ENCODE results near the gene NLK.

Gene NLK

DNA sequence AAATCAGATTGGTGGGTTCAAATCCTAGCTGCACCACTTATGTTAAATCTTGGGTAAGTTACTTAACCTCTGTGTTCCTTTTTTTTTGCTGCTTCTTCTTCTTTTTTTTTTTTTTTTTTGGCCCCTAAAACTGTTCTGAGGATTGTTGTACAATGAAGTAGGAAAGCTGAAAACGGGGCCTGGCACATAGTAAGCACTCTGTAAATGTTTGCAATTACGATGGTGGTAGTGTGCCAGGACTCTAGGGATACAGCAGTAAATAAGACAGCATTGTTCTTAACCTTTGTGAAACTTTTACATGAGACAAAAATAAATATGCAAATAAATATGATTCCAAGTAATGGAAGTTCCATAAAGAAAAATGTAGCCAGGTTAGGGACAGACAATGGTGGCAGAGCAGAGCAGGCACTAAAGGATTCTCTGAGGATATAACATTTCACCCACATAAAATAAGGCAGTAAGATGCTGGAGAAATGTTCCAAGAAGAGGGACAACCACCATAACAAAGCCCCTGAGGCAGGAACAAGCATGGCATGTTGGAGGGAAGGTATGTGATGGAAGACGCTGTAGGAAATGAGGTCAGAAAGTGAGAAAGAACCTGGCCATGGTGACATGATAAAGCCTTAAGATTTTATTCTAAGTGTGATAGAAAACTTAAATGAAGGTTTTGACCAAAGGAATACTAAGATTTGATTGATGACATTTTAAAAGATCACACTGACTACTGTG, 127.3 kb downstream of the NLK start:
- Histone ChIP-seq H3K27me3 (ENCODE audit: insufficient read depth, low read length) (no peaks in the 10 kb centered on the region), H3K27ac (ENCODE audit: low read depth, low read length) (no peak overlapping the region), H3K79me2 (ENCODE audit: control insufficient read depth, insufficient read depth, low read length, unreplicated experiment) (no peaks in the 10 kb centered on the region), H3K4me3 (ENCODE audit: low read depth, low read length) (no peak overlapping the region), H3K36me3 (ENCODE audit: insufficient read depth, low read length) (peaks cover 18% of the 10 kb centered on the region), H3K4me1 (ENCODE audit: control insufficient read depth, insufficient read depth, low read length, unreplicated experiment) (peaks cover 19% of the 10 kb centered on the region), H2AFZ (ENCODE audit: low read length, unreplicated experiment) (no peak overlapping the region)

- H3K4me1 ChIP-seq (ENCODE audit: control insufficient read depth, insufficient read depth, low read length, unreplicated experiment) = peaks cover 19% of the 10 kb centered on the region
- no peak overlapping the region for H3K27ac ChIP-seq (ENCODE audit: low read depth, low read length)
- no peaks in the 10 kb centered on the region for H3K27me3 ChIP-seq (ENCODE audit: insufficient read depth, low read length)
- H3K79me2 ChIP-seq (ENCODE audit: control insufficient read depth, insufficient read depth, low read length, unreplicated experiment) = no peaks in the 10 kb centered on the region
- H3K4me3 ChIP-seq (ENCODE audit: low read depth, low read length) = no peak overlapping the region
- H2AFZ ChIP-seq (ENCODE audit: low read length, unreplicated experiment) = no peak overlapping the region
- peaks cover 18% of the 10 kb centered on the region for H3K36me3 ChIP-seq (ENCODE audit: insufficient read depth, low read length)
Observed at GRCh38 chr17:28170771-28171170, 128.3 kb downstream of the NLK start.

DNA sequence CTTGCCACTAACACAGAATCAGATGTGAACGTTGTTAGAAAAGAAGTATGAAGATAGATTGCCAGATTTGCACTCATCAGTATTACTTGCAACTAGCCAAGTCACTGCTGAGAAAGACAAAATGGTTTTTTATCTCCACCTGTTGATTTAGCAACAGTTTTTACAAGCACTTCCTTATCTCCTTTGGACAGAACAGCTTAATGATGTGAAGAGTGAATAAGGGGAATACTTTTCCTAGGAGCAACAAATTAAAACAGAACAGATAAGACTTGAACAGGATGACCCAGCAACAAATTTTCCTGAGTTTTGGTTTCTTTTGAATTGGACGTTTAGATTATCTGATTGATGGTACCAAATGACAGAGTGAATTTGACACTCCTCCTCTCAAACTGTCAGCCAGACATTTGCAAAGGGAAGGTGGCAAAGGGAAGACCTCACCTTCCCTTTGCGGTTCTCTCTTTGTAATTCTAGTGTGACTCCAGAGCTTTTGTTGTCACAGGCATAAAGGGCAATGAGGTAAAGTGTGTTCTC, 130.6 kb downstream of the NLK start:
- peaks cover 19% of the 10 kb centered on the region for H3K4me1 ChIP-seq (ENCODE audit: control insufficient read depth, insufficient read depth, low read length, unreplicated experiment)
- H3K36me3 ChIP-seq (ENCODE audit: insufficient read depth, low read length) = peaks cover 18% of the 10 kb centered on the region
- H3K27ac ChIP-seq (ENCODE audit: low read depth, low read length) = no peak overlapping the region

GRCh38 chr17:28173801-28174200, 131.3 kb downstream of the NLK start:
- Histone ChIP-seq H3K4me1 (ENCODE audit: control insufficient read depth, insufficient read depth, low read length, unreplicated experiment) (peaks cover 19% of the 10 kb centered on the region), H3K27me3 (ENCODE audit: insufficient read depth, low read length) (no peaks in the 10 kb centered on the region), H3K79me2 (ENCODE audit: control insufficient read depth, insufficient read depth, low read length, unreplicated experiment) (no peaks in the 10 kb centered on the region), H3K27ac (ENCODE audit: low read depth, low read length) (no peak overlapping the region), H3K36me3 (ENCODE audit: insufficient read depth, low read length) (peaks cover 14% of the 10 kb centered on the region), H3K4me3 (ENCODE audit: low read depth, low read length) (no peak overlapping the region), H2AFZ (ENCODE audit: low read length, unreplicated experiment) (no peak overlapping the region)

More for the DNA sequence above, 130.6 kb downstream of the NLK start:
- Histone ChIP-seq H3K27me3 (ENCODE audit: insufficient read depth, low read length) (no peaks in the 10 kb centered on the region), H3K79me2 (ENCODE audit: control insufficient read depth, insufficient read depth, low read length, unreplicated experiment) (no peaks in the 10 kb centered on the region), H3K4me3 (ENCODE audit: low read depth, low read length) (no peak overlapping the region), H2AFZ (ENCODE audit: low read length, unreplicated experiment) (no peak overlapping the region)

DNA sequence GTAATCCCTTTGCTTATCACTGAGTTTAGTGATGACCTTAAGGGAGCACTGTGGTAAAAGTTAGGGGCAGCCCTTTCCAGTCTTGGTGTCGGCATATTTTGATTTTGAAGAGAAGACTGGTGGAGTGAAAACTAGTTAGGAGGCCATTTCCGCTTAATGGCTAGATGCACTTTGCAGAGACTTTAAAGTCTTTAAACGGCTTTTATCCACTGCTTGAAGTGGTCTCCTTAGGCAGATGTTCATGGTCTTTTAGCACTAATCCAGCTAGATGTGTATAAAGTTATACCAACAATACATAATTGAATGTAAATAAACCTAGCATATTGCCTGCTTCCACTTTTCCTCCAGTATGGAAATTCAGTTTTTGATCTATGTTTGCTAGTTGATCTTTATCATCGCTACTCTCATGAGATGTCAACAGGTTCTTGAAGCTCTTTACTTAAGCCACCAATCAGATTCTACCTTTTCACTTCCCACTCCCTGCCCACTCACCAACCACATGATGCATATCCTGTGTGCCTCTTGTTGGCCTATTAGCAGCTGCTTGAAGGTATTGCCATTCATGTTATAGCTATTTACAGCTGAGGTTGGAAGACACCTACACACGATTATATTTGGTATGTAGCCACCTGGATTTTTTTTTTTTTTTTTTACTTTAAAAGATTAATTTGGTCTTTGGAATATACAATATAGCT, 132.0 kb downstream of the NLK start:
- Histone ChIP-seq H3K27me3 (ENCODE audit: insufficient read depth, low read length) (no peaks in the 10 kb centered on the region), H3K36me3 (ENCODE audit: insufficient read depth, low read length) (peaks cover 14% of the 10 kb centered on the region), H3K79me2 (ENCODE audit: control insufficient read depth, insufficient read depth, low read length, unreplicated experiment) (no peaks in the 10 kb centered on the region), H3K4me1 (ENCODE audit: control insufficient read depth, insufficient read depth, low read length, unreplicated experiment) (peaks cover 19% of the 10 kb centered on the region), H3K27ac (ENCODE audit: low read depth, low read length) (no peak overlapping the region), H3K4me3 (ENCODE audit: low read depth, low read length) (no peak overlapping the region), H2AFZ (ENCODE audit: low read length, unreplicated experiment) (no peak overlapping the region)

DNA sequence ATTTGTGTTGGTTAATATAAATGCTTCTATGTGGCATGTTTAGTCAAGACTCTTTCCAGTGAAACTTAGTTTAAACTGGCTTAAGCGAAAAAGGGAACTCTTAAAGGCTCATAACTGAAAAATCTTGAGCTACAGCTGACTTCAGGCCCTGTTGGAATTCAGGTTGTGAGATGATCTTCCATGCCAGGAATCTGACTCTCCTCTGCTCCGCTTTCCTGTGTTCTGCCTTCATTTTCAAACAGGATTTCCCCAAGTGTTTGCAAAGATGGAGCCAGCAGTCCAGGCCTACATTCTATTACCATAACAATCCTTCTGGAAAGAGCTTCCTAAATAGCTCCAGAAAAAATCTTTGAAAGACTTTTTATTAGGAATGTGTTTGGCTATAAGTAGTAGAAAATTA, 134.9 kb downstream of the NLK start:
- Histone ChIP-seq H3K27ac (ENCODE audit: low read depth, low read length) (no peak overlapping the region), H3K4me1 (ENCODE audit: control insufficient read depth, insufficient read depth, low read length, unreplicated experiment) (no peaks in the 10 kb centered on the region), H3K79me2 (ENCODE audit: control insufficient read depth, insufficient read depth, low read length, unreplicated experiment) (no peaks in the 10 kb centered on the region), H3K36me3 (ENCODE audit: insufficient read depth, low read length) (peaks cover 14% of the 10 kb centered on the region), H2AFZ (ENCODE audit: low read length, unreplicated experiment) (no peak overlapping the region), H3K27me3 (ENCODE audit: insufficient read depth, low read length) (no peaks in the 10 kb centered on the region), H3K4me3 (ENCODE audit: low read depth, low read length) (no peak overlapping the region)

DNA sequence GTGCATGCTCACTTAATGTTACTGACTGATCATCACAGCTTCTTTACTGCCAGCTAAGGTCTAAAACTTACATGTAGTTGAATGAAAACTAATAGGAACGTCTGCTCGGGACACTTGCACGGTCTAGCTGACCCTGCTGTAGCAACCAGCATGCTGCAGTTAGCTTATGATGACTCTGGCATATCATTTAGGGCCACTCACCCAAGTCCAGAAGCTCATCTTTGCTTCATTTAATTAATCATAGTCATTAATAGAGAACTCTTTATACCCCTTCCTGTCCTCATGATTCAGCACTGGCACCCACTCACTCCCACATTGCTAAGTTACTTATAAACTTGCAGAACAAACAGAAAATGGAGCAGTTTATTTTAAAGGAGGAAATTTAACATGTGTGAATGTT, 136.3 kb downstream of the NLK start:
- Histone ChIP-seq H3K4me1 (ENCODE audit: control insufficient read depth, insufficient read depth, low read length, unreplicated experiment) (no peaks in the 10 kb centered on the region), H3K27ac (ENCODE audit: low read depth, low read length) (no peak overlapping the region), H3K4me3 (ENCODE audit: low read depth, low read length) (no peak overlapping the region), H3K27me3 (ENCODE audit: insufficient read depth, low read length) (no peaks in the 10 kb centered on the region), H2AFZ (ENCODE audit: low read length, unreplicated experiment) (no peak overlapping the region), H3K36me3 (ENCODE audit: insufficient read depth, low read length) (peaks cover 6% of the 10 kb centered on the region; the same call in 1 of the 2 replicates), H3K79me2 (ENCODE audit: control insufficient read depth, insufficient read depth, low read length, unreplicated experiment) (no peaks in the 10 kb centered on the region)

- Histone ChIP-seq H3K27ac (ENCODE audit: low read depth, low read length) (no peak overlapping the region), H3K4me1 (ENCODE audit: control insufficient read depth, insufficient read depth, low read length, unreplicated experiment) (no peaks in the 10 kb centered on the region), H3K79me2 (ENCODE audit: control insufficient read depth, insufficient read depth, low read length, unreplicated experiment) (no peaks in the 10 kb centered on the region), H2AFZ (ENCODE audit: low read length, unreplicated experiment) (no peak overlapping the region), H3K36me3 (ENCODE audit: insufficient read depth, low read length) (peaks cover 6% of the 10 kb centered on the region), H3K4me3 (ENCODE audit: low read depth, low read length) (no peak overlapping the region), H3K27me3 (ENCODE audit: insufficient read depth, low read length) (no peaks in the 10 kb centered on the region)
Observed at GRCh38 chr17:28180449-28180848, 138.0 kb downstream of the NLK start.

DNA sequence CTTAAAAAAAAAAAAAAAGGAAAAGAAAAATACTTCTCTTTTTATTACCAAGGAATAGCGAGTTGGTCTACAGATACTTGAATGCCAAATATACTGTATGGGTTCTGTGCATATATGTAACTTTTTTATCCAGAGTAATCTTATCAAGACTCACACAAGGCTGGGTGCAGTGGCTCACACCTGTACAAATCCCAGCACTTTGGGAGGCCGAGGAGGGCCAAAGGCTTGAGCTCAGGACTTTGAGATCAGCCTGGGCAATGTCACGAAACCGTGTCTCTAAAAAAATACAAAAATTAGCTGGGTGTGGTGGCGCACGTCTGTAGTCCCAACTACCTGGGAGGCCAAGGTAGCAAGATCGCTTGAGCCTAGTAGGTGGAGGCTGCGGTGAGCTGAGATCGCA, 139.1 kb downstream of the NLK start:
- Histone ChIP-seq H3K27me3 (ENCODE audit: insufficient read depth, low read length) (no peaks in the 10 kb centered on the region), H3K79me2 (ENCODE audit: control insufficient read depth, insufficient read depth, low read length, unreplicated experiment) (no peaks in the 10 kb centered on the region), H3K27ac (ENCODE audit: low read depth, low read length) (no peak overlapping the region), H3K36me3 (ENCODE audit: insufficient read depth, low read length) (peaks cover 16% of the 10 kb centered on the region), H2AFZ (ENCODE audit: low read length, unreplicated experiment) (no peak overlapping the region), H3K4me1 (ENCODE audit: control insufficient read depth, insufficient read depth, low read length, unreplicated experiment) (no peaks in the 10 kb centered on the region), H3K4me3 (ENCODE audit: low read depth, low read length) (no peak overlapping the region)

- no peaks in the 10 kb centered on the region for H3K27me3 ChIP-seq (ENCODE audit: insufficient read depth, low read length)
- H3K4me1 ChIP-seq (ENCODE audit: control insufficient read depth, insufficient read depth, low read length, unreplicated experiment) = no peaks in the 10 kb centered on the region
- H3K27ac ChIP-seq (ENCODE audit: low read depth, low read length) = no peak overlapping the region
- H3K36me3 ChIP-seq (ENCODE audit: insufficient read depth, low read length) = peaks cover 21% of the 10 kb centered on the region
- no peak overlapping the region for H2AFZ ChIP-seq (ENCODE audit: low read length, unreplicated experiment)
- no peak overlapping the region for H3K4me3 ChIP-seq (ENCODE audit: low read depth, low read length)
- H3K79me2 ChIP-seq (ENCODE audit: control insufficient read depth, insufficient read depth, low read length, unreplicated experiment) = no peaks in the 10 kb centered on the region
Observed at GRCh38 chr17:28182559-28182958, 140.1 kb downstream of the NLK start.

- H3K79me2 ChIP-seq (ENCODE audit: control insufficient read depth, insufficient read depth, low read length, unreplicated experiment) = no peaks in the 10 kb centered on the region
- no peaks in the 10 kb centered on the region for H3K27me3 ChIP-seq (ENCODE audit: insufficient read depth, low read length)
- H3K27ac ChIP-seq (ENCODE audit: low read depth, low read length) = no peak overlapping the region
- no peaks in the 10 kb centered on the region for H3K4me1 ChIP-seq (ENCODE audit: control insufficient read depth, insufficient read depth, low read length, unreplicated experiment)
- H2AFZ ChIP-seq (ENCODE audit: low read length, unreplicated experiment) = no peak overlapping the region
- no peak overlapping the region for H3K4me3 ChIP-seq (ENCODE audit: low read depth, low read length)
- peaks cover 21% of the 10 kb centered on the region for H3K36me3 ChIP-seq (ENCODE audit: insufficient read depth, low read length)
Observed at GRCh38 chr17:28185658-28186057, 143.2 kb downstream of the NLK start.
